ENCODE measurements around the gene MORN1. TPM values are rescaled to one million over a fixed set of nuclear protein-coding genes. Genes with fewer than 3 reads are reported as not detected.

Gene MORN1
- total RNA-seq, 4 donors from 2014 or later = 7.0 to 9.8 (median 8.0) TPM

GRCh38 chr1:2419416-2419815 lies 28.1 kb upstream of the MORN1 start:
- no peak for DNase-seq (ENCODE audit: extremely low spot score)

GRCh38 chr1:2418791-2419320 lies 27.5 kb upstream of the MORN1 start:
- Histone ChIP-seq H3K4me1 (peaks cover 9% of the 10 kb centered on the region in 4 donors), H3K9me3 (peaks cover 0 to 14% (median 8%) of the 10 kb centered on the region in 4 donors), H3K36me3 (no peaks in the 10 kb centered on the region), H3K27ac (replicated peaks in 1 of 4) (no peak overlapping the region), H3K27me3 (peaks cover 0 to 87% (median 31%) of the 10 kb centered on the region in 4 donors), H3K4me3 (no peak overlapping the region)
- TF ChIP-seq POLR2AphosphoS5 (IDR thresholded peaks at IDR 0.05) (no peak), POLR2A (IDR thresholded peaks at IDR 0.05; ENCODE audit: low read depth) (no peak), EP300 (IDR thresholded peaks at IDR 0.05) (no peak)
- WGBS = 64% methylated on average over 15 of the region's 16 CpGs
- no peak for DNase-seq (ENCODE audit: extremely low spot score)
- intact Hi-C loops (cut with DNase I) = loop anchor here (5.0 kb wide), 2 partner anchors 368 to 1003 kb away; no protein-coding TSS in a partner anchor

More at GRCh38 chr1:2419416-2419815, 28.1 kb upstream of the MORN1 start:
- peaks cover 3 to 4% (median 3%) of the 10 kb centered on the region in 4 donors for H3K4me1 ChIP-seq
- H3K27ac ChIP-seq (replicated peaks in 1 of 4) = no peak overlapping the region
- no peak for TF ChIP-seq EP300 (IDR thresholded peaks at IDR 0.05)
- no peak for TF ChIP-seq POLR2AphosphoS5 (IDR thresholded peaks at IDR 0.05)
- TF ChIP-seq CTCF (IDR thresholded peaks at IDR 0.05) = no peak
- TF ChIP-seq POLR2A (IDR thresholded peaks at IDR 0.05; ENCODE audit: low read depth) = no peak
- intact Hi-C loops (cut with DNase I) = loop anchor here (5.0 kb wide), 2 partner anchors 368 to 1003 kb away; no protein-coding TSS in a partner anchor
- peaks cover 0 to 87% (median 31%) of the 10 kb centered on the region in 4 donors for H3K27me3 ChIP-seq
- peaks cover 0 to 14% (median 8%) of the 10 kb centered on the region in 4 donors for H3K9me3 ChIP-seq
- no peaks in the 10 kb centered on the region for H3K36me3 ChIP-seq
- 88% methylated on average over 5 of the region's 16 CpGs for WGBS
- H3K4me3 ChIP-seq = no peak overlapping the region

GRCh38 chr1:2417833-2418225 lies 26.5 kb upstream of the MORN1 start:
- Histone ChIP-seq H3K4me1 (peaks cover 19% of the 10 kb centered on the region in 4 donors), H3K36me3 (no peaks in the 10 kb centered on the region), H3K27ac (replicated peaks in 1 of 4) (no peak overlapping the region), H3K9me3 (peaks cover 0 to 7% (median 2%) of the 10 kb centered on the region in 4 donors), H3K4me3 (no peak overlapping the region), H3K27me3 (peaks cover 0 to 77% (median 31%) of the 10 kb centered on the region in 4 donors)
- TF ChIP-seq EP300 (IDR thresholded peaks at IDR 0.05) (no peak), POLR2A (IDR thresholded peaks at IDR 0.05; ENCODE audit: low read depth) (no peak), POLR2AphosphoS5 (IDR thresholded peaks at IDR 0.05) (no peak), CTCF (IDR thresholded peaks at IDR 0.05) (no peak)
- no peak for DNase-seq (ENCODE audit: extremely low spot score)
- intact Hi-C loops (cut with DNase I) = loop anchor here (5.0 kb wide), 2 partner anchors 369 to 1004 kb away; no protein-coding TSS in a partner anchor
- WGBS = 90% methylated on average over 5 of the region's 14 CpGs

GRCh38 chr1:2417083-2417832 lies 25.9 kb upstream of the MORN1 start:
- Histone ChIP-seq H3K27me3 (peaks cover 0 to 71% (median 31%) of the 10 kb centered on the region in 4 donors), H3K4me1 (peaks cover 19 to 20% (median 20%) of the 10 kb centered on the region in 4 donors), H3K4me3 (no peak overlapping the region), H3K9me3 (peaks cover 0 to 1% (median 0%) of the 10 kb centered on the region in 4 donors), H3K27ac (replicated peaks in 1 of 4) (no peak overlapping the region), H3K36me3 (no peaks in the 10 kb centered on the region)
- TF ChIP-seq POLR2AphosphoS5 (IDR thresholded peaks at IDR 0.05) (no peak), POLR2A (IDR thresholded peaks at IDR 0.05; ENCODE audit: low read depth) (no peak), CTCF (IDR thresholded peaks at IDR 0.05) (no peak), EP300 (IDR thresholded peaks at IDR 0.05) (no peak)
- intact Hi-C loops (cut with DNase I) = loop anchor here (5.0 kb wide), 2 partner anchors 370 to 1005 kb away; no protein-coding TSS in a partner anchor
- no peak for DNase-seq (ENCODE audit: extremely low spot score)
- WGBS = 79% methylated on average over 5 of the region's 13 CpGs

GRCh38 chr1:2416403-2416802 lies 25.0 kb upstream of the MORN1 start:
- TF ChIP-seq POLR2A (IDR thresholded peaks at IDR 0.05; ENCODE audit: low read depth) = no peak
- TF ChIP-seq EP300 (IDR thresholded peaks at IDR 0.05) = no peak
- no peak for TF ChIP-seq POLR2AphosphoS5 (IDR thresholded peaks at IDR 0.05)
- TF ChIP-seq CTCF (IDR thresholded peaks at IDR 0.05) = no peak
- WGBS = 87% methylated on average over 3 of the region's 12 CpGs
- Histone ChIP-seq H3K9me3 (no peaks in the 10 kb centered on the region), H3K27me3 (peaks cover 0 to 63% (median 28%) of the 10 kb centered on the region in 4 donors), H3K4me3 (no peak overlapping the region), H3K36me3 (no peaks in the 10 kb centered on the region), H3K4me1 (peaks cover 26 to 28% (median 27%) of the 10 kb centered on the region in 4 donors), H3K27ac (replicated peaks in 1 of 4) (no peak overlapping the region)
- no peak for DNase-seq (ENCODE audit: extremely low spot score)
- intact Hi-C loops (cut with DNase I) = loop anchor here (5.0 kb wide), 2 partner anchors 371 to 1006 kb away; no protein-coding TSS in a partner anchor

All from esophagus muscularis mucosa (tissue), 4 donors.